Effector CD8-positive, alpha-beta T cell (primary cell): ENCODE data around the gene CTDNEP1.

Source experiments
- DNase-seq: peaks from one replicate; lab custom pipeline; 2025; lab: John Stamatoyannopoulos, UW

CTDNEP1 gene

GRCh38 chr17:7228920-7229319 is 22.6 kb downstream of the CTDNEP1 start:
- DNase-seq = no peak

DNA sequence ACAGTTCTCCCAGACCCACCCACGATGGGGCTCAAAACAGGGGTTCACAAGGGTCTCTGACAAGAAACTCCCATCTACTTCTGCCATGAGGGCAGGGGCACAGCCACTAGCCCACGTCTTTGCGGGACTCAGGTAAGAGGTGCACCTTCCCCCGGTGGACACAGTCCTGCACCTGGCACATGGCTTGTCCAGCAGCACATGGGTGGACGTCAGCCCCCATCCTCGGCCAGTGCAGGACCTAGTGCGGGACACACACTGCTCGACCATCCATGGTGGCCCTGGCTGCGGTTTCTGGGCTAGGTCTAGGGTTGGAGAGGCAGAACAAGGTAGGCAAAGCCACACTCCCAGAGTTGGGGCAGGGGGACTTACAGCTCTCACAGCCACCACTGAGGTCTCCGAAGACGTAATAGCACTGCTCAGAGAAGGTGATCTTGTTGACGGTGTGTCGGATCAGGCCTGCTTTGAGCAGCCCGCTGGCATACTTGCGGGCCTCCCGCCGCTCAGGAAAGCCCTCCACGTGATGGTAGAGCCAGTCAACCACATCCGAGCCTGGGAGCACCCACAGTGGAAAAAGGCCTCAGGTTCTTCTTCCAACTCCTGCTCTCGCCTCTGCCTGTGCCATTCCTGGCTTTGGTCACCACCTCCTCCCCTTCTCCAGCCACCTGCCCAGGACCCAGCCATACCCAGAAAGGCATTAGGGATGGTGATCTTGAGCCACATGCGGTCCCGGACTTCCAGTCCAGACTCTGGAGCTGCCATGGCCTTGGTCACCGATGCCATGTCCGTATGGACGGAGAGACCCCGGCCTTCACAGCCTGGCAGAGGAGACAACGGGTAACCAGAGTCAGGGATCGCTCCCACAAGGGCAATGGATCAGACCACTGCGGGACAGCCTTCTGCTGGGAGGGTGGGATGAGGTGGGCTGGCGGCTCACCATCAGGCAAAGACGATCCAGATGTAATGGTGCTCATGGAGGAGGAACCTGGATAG is 24.5 kb downstream of the CTDNEP1 start:
- DNase-seq = no peak

DNA sequence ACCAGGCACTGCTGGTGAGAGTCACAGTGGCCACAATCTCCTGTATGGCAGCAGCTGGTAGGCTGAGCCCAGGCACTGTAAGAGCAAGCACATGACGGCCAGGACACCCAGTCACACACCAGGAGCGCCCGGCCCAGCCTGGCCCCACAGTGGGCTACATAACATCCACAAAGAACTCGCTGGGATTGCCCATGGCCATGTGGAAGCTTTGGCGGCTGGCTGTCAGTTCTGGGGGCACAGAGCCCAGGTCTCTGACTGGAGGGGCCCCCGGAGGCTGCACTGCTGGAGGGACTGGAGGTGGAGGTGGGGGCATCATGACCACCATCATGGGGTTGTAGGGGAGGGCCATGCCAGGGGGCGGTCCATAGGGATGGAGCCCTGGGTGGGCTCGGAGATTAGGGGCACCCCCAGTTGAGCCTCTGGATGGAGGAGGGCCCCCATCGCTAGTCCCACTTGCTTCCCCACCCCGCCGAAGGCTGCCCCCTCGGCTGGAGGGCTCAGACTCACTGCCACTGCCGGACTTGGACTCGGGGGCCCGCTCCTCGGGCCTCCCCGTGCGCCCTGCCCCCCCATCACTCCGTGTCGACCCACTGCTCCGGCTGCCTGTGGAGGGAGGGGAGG is 25.7 kb downstream of the CTDNEP1 start:
- DNase-seq = no peak

GRCh38 chr17:7224661-7225111 is 26.8 kb downstream of the CTDNEP1 start:
- DNase-seq = no peak

GRCh38 chr17:7224110-7224509 is 27.4 kb downstream of the CTDNEP1 start:
- no peak for DNase-seq

DNA sequence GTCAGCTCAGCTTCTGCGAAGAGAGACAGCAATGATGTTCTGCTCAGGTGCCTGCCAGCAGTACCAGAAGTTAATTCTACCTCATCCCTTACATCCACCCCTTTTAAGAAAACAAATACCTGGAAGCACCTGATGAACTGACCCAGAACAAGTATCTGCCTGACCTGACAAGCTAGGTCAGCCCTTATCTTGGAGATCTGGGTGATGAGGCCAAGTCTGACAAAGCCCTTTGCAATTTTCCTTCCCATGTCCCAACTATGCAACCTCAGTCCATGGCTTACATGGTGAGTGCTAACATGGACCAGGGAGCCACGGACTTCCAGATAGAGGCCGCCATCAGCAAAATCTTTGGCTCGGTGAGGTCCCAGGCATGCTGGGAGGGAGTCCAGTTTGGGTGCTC is 28.2 kb downstream of the CTDNEP1 start:
- no peak for DNase-seq

- no peak for DNase-seq
Observed at GRCh38 chr17:7222972-7223292, 28.6 kb downstream of the CTDNEP1 start.

- no peak for DNase-seq
Observed at GRCh38 chr17:7222093-7222971, 29.2 kb downstream of the CTDNEP1 start.

DNA sequence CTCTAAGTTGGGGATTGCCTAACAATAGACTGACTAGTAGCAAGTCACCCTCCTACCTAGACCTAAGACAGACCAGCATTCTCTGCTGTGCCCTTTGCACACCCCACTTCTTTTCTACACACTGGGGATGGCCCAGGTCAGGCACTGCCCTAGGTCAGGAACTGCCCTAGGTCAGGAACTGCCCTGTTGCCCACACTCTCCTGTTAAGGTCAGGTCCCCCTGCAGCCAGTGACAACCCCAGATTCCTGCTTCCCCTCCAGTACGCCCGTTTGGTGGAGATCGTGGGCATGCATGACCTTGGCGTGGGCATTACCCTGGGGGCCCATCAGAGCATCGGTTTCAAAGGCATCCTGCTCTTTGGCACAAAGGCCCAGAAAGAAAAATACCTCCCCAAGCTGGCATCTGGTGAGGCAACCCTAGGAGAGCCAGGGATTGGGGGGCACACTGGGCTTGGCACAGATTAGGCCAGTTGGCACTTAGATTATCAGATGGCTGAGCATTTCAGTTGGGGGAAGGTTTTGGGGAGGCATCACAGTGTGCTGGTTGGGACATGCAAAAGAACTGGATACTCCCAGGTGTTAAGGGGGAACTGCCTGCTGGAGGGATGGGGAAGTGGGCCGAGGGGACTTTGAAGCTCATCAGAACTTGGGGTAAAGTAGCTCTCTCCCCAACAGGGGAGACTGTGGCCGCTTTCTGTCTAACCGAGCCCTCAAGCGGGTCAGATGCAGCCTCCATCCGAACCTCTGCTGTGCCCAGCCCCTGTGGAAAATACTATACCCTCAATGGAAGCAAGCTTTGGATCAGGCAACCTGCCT is 30.0 kb downstream of the CTDNEP1 start:
- DNase-seq = no peak

- DNase-seq = no peak
Observed at GRCh38 chr17:7220593-7221277, 30.8 kb downstream of the CTDNEP1 start.

GRCh38 chr17:7219812-7220592 is 31.5 kb downstream of the CTDNEP1 start, which contains the start of the genes ACADVL and DLG4:
Gene ACADVL, plus strand, starts transcription at chr17:7219938. Its CDS starts 47 bp downstream, at chr17:7219985.
Gene DLG4, minus strand, starts transcription at chr17:7219836.
- peak; percentile 61 for DNase-seq

GRCh38 chr17:7219229-7219811 is 32.2 kb downstream of the CTDNEP1 start:
- no peak for DNase-seq

GRCh38 chr17:7218758-7219157 is 32.8 kb downstream of the CTDNEP1 start:
- DNase-seq = no peak

- DNase-seq = no peak
Observed at GRCh38 chr17:7218166-7218565, 33.4 kb downstream of the CTDNEP1 start.

- DNase-seq = no peak
Observed at GRCh38 chr17:7217113-7217987, 34.2 kb downstream of the CTDNEP1 start.

GRCh38 chr17:7216242-7217112 is 35.1 kb downstream of the CTDNEP1 start:
- no peak for DNase-seq

- DNase-seq = no peak
Observed at GRCh38 chr17:7215652-7216180, 35.8 kb downstream of the CTDNEP1 start.
